22Rv1 (cell line): ENCODE results near the gene FAM149A.

Experiments
- CTCF ChIP-seq: fragments of 450-650 bp; IDR thresholded peaks from 2 replicates; pipeline ENCODE4 v1.5.1; 2017; ENCODE audit warnings: mild to moderate bottlenecking
- ZFX ChIP-seq: fragments of 450-650 bp; IDR thresholded peaks from 2 replicates; pipeline ENCODE4 v1.6.1; 2017; ENCODE audit warnings: antibody characterized with exemption, borderline replicate concordance

- TF ChIP-seq CTCF (no peak), ZFX (no peak)
Observed at GRCh38 chr4:186167605-186168004, 63.1 kb downstream of the FAM149A start.
